IMR-90 (cell line): ENCODE measurements around the gene KDM6A. TPM values are rescaled to one million over a fixed set of nuclear protein-coding genes. Genes with fewer than 3 reads are reported as not detected.

ENCODE experiments used
- ATAC-seq: fragments of 200-7000 bp; cut with Tn5 transposase; 2 replicates; pipeline ENCODE4 v1.9.1; 2020; ENCODE audit warnings: low read depth, mild to moderate bottlenecking, moderate library complexity
- BruUV-seq: library from RNA; stranded (reverse); fragments of 400-500 nt; replicated peaks from 2 replicates; lab custom pipeline; 2021; lab: Mats Ljungman, UMichigan
- CTCF ChIA-PET: fragments of 300-600 bp; formaldehyde crosslinking; extraction: SDS; loops from one replicate; lab custom pipeline; 2021; ENCODE audit warnings: antibody characterized with exemption; lab: Yijun Ruan, JAX
- POLR2A ChIA-PET: fragments of 300-600 bp; sonication (Branson Sonifier 250); formaldehyde crosslinking; loops from one replicate; lab custom pipeline; 2022; ENCODE audit warnings: antibody characterized with exemption; ENCODE audit not compliant: unreplicated experiment; lab: Charles Lee
- DNase-seq: peaks from one replicate; pipeline ENCODE4 v3.0.0; 2013
- H2AFZ ChIP-seq: replicated peaks from 2 replicates; pipeline ENCODE3; 2013; ENCODE audit warnings: low read length, mild to moderate bottlenecking; ENCODE audit not compliant: poor library complexity
- H2AK5ac ChIP-seq: 2 replicates; pipeline ENCODE4 v1.6.1; 2013; ENCODE audit warnings: low read depth, low read length, inconsistent platforms
- H2AK9ac ChIP-seq: replicated peaks from 2 replicates; pipeline ENCODE3; 2013; ENCODE audit warnings: mild to moderate bottlenecking, low read depth, low read length, moderate library complexity; ENCODE audit not compliant: poor library complexity
- H2BK120ac ChIP-seq: 2 replicates; pipeline ENCODE4 v1.6.1; 2013; ENCODE audit warnings: low read depth, low read length, inconsistent platforms
- H2BK15ac ChIP-seq: 3 replicates; pipeline ENCODE4 v1.6.1; 2013; ENCODE audit warnings: low read depth, low read length, inconsistent platforms
- H2BK20ac ChIP-seq: 2 replicates; pipeline ENCODE4 v1.6.1; 2013; ENCODE audit warnings: low read depth, mild to moderate bottlenecking, inconsistent platforms, low read length, moderate library complexity
- H2BK5ac ChIP-seq: 2 replicates; pipeline ENCODE4 v1.6.1; 2013; ENCODE audit warnings: mild to moderate bottlenecking, low read depth, low read length, inconsistent platforms; ENCODE audit not compliant: poor library complexity, severe bottlenecking
- H3K14ac ChIP-seq: replicated peaks from 2 replicates; pipeline ENCODE4 v1.6.1; 2013; ENCODE audit warnings: low read depth, low read length, inconsistent platforms
- H3K18ac ChIP-seq: 2 replicates; pipeline ENCODE4 v1.6.1; 2013; ENCODE audit warnings: low read depth, low read length, control low read depth
- H3K23ac ChIP-seq: 2 replicates; pipeline ENCODE4 v1.6.1; 2013; ENCODE audit warnings: low read depth, low read length, inconsistent platforms
- H3K27ac ChIP-seq: 2 replicates; pipeline ENCODE4 v1.5.1; 2013; ENCODE audit warnings: mild to moderate bottlenecking, control low read depth, low read length; ENCODE audit not compliant: insufficient read depth
- H3K27me3 ChIP-seq: 2 replicates; pipeline ENCODE4 v1.6.1; 2013; ENCODE audit warnings: low read length; ENCODE audit not compliant: control insufficient read depth, insufficient read depth
- H3K36me3 ChIP-seq: 2 replicates; pipeline ENCODE4 v1.6.1; 2013; ENCODE audit warnings: low read length, mixed read lengths; ENCODE audit not compliant: control insufficient read depth, insufficient read depth
- H3K4ac ChIP-seq: 2 replicates; pipeline ENCODE4 v1.6.1; 2013; ENCODE audit warnings: low read depth, low read length, inconsistent platforms
- H3K4me1 ChIP-seq: 2 replicates; pipeline ENCODE4 v1.6.1; 2013; ENCODE audit warnings: low read length, mixed read lengths; ENCODE audit not compliant: control insufficient read depth, insufficient read depth
- H3K4me2 ChIP-seq: 2 replicates; pipeline ENCODE4 v1.6.1; 2013; ENCODE audit warnings: low read depth, mild to moderate bottlenecking, control low read depth, low read length, moderate library complexity
- H3K4me3 ChIP-seq: 2 replicates; pipeline ENCODE4 v1.5.1; 2013; ENCODE audit warnings: low read depth, mild to moderate bottlenecking, control low read depth, low read length, moderate library complexity; ENCODE audit not compliant: insufficient read depth
- H3K56ac ChIP-seq: 2 replicates; pipeline ENCODE4 v1.6.1; 2013; ENCODE audit warnings: low read length, inconsistent platforms; ENCODE audit not compliant: insufficient read depth; ENCODE audit errors: extremely low read depth
- H3K79me1 ChIP-seq, 2 experiments: 2 replicates each; pipeline ENCODE4 v1.6.1; 2013; ENCODE audit warnings: low read length in 2 of 2, inconsistent platforms in 1 of 2, low read depth in 1 of 2
- H3K9ac ChIP-seq: 2 replicates; pipeline ENCODE4 v1.6.1; 2013; ENCODE audit warnings: low read depth, low read length, control low read depth
- H3K9me1 ChIP-seq: 2 replicates; pipeline ENCODE4 v1.6.1; 2013; ENCODE audit warnings: low read length, inconsistent platforms; ENCODE audit not compliant: insufficient read depth
- H3K9me3 ChIP-seq: 2 replicates; pipeline ENCODE4 v1.6.1; 2013; ENCODE audit warnings: low read length; ENCODE audit not compliant: control insufficient read depth, insufficient read depth
- H4K20me1 ChIP-seq: 2 replicates; pipeline ENCODE4 v1.6.1; 2013; ENCODE audit warnings: low read length, inconsistent platforms; ENCODE audit not compliant: insufficient read depth
- H4K5ac ChIP-seq: 2 replicates; pipeline ENCODE4 v1.6.1; 2013; ENCODE audit warnings: mild to moderate bottlenecking, low read depth, low read length, control low read depth
- H4K8ac ChIP-seq, 2 experiments: 2 replicates each; pipeline ENCODE4 v1.6.1; 2013; ENCODE audit warnings: low read depth in 2 of 2, low read length in 2 of 2, control low read depth in 1 of 2, inconsistent platforms in 1 of 2
- H4K91ac ChIP-seq: 2 replicates; pipeline ENCODE4 v1.6.1; 2013; ENCODE audit warnings: low read depth, low read length, inconsistent platforms; ENCODE audit not compliant: insufficient read depth
- BHLHE40 ChIP-seq: fragments of 150-350 bp; IDR thresholded peaks from 2 replicates; pipeline ENCODE4 v1.6.1; 2016; ENCODE audit warnings: mild to moderate bottlenecking, low read depth, low read length
- CEBPB ChIP-seq: IDR thresholded peaks from 2 replicates; pipeline ENCODE4 v1.6.1; 2012; ENCODE audit warnings: low read depth, low read length, improper control_type of control experiment
- CHD1 ChIP-seq: IDR thresholded peaks from 2 replicates; pipeline ENCODE4 v1.6.1; 2012; ENCODE audit warnings: low read depth, low read length, improper control_type of control experiment
- ELK1 ChIP-seq: fragments of 150-350 bp; IDR thresholded peaks from 2 replicates; pipeline ENCODE4 v1.6.1; 2016; ENCODE audit warnings: low read depth, mild to moderate bottlenecking, low read length, moderate library complexity, borderline replicate concordance
- FOS ChIP-seq: fragments of 150-350 bp; IDR thresholded peaks from 2 replicates; pipeline ENCODE4 v1.6.1; 2016; ENCODE audit warnings: low read depth, low read length
- MAZ ChIP-seq: IDR thresholded peaks from 2 replicates; pipeline ENCODE4 v1.6.1; 2012; ENCODE audit warnings: low read depth, mild to moderate bottlenecking, low read length, improper control_type of control experiment, moderate library complexity, borderline replicate concordance
- MXI1 ChIP-seq: IDR thresholded peaks from 2 replicates; pipeline ENCODE4 v1.6.1; 2012; ENCODE audit warnings: low read depth, mild to moderate bottlenecking, low read length, moderate library complexity, borderline replicate concordance
- NFE2L2 ChIP-seq: fragments of 150-350 bp; IDR thresholded peaks from 2 replicates; pipeline ENCODE4 v1.6.1; 2016; ENCODE audit warnings: low read depth, mild to moderate bottlenecking, low read length
- POLR2A ChIP-seq: IDR thresholded peaks from 2 replicates; pipeline ENCODE4 v1.6.1; 2012; ENCODE audit warnings: mild to moderate bottlenecking, low read depth, low read length
- RCOR1 ChIP-seq: IDR thresholded peaks from 2 replicates; pipeline ENCODE4 v1.6.1; 2012; ENCODE audit warnings: mild to moderate bottlenecking, low read length, improper control_type of control experiment; ENCODE audit not compliant: insufficient replicate concordance
- RFX5 ChIP-seq: IDR thresholded peaks from 2 replicates; pipeline ENCODE4 v1.8.0; 2012; ENCODE audit warnings: low read depth, mild to moderate bottlenecking, low read length, moderate library complexity
- SMC3 ChIP-seq: fragments of 150-350 bp; IDR thresholded peaks from 2 replicates; pipeline ENCODE4 v1.6.1; 2016; ENCODE audit warnings: low read depth, mild to moderate bottlenecking, antibody characterized with exemption, low read length, moderate library complexity
- WGBS, 2 experiments: methylation state at CpG; one replicate each; pipeline versions ENCODE4 v1.1.5 to v1.1.7; 2013; ENCODE audit warnings: missing lambda C conversion rate in 2 of 2; ENCODE audit not compliant: insufficient read length in 1 of 2; ENCODE audit errors: extremely low coverage in 2 of 2; 5-methylcytosine and 5-hydroxymethylcytosine counted together
- dilution Hi-C: fragments of 300-500 bp; cut with HindIII; formaldehyde crosslinking; loops from one replicate; pipeline ENCODE4 v1.14.3; 2018; ENCODE audit warnings: low sequenced_read_pairs; ENCODE audit not compliant: unreplicated experiment
- in situ Hi-C: fragments of 300-500 bp; cut with MboI; formaldehyde crosslinking; loops from 3 replicates; pipeline ENCODE4 v1.14.3; 2019; ENCODE audit warnings: low sequenced_read_pairs, inconsistent platforms, mixed read lengths
- intact Hi-C: fragments of 100-400 bp; cut with micrococcal nuclease; formaldehyde crosslinking; loops from 2 replicates; pipeline ENCODE4 v1.10.0; 2022
- polyA plus RNA-seq, 3 experiments: library from polyadenylated mRNA; depleted of rRNA; stranded (reverse); fragments of >200 nt; gene quantifications; 2 replicates each; pipeline ENCODE4 v1.2.3, GENCODE V29; 2012; ENCODE audit warnings: low replicate concordance in 1 of 3
- total RNA-seq: library from RNA; depleted of rRNA; stranded (reverse); fragments of >200 nt; gene quantifications from 2 replicates; pipeline ENCODE4 v1.2.3, GENCODE V29; 2012
- TF ChIP-seq, protein P1 (sequence below): conservative IDR thresholded peaks from 2 replicates; pipeline ENCODE4 v1.5.1; 2012; ENCODE audit warnings: mild to moderate bottlenecking, low read depth, low read length, improper control_type of control experiment

KDM6A gene
- total and polyA plus RNA-seq, 2 of the 4 experiments (the other 2 are of a cell fraction), result 11.7 to 24.9 TPM

DNA sequence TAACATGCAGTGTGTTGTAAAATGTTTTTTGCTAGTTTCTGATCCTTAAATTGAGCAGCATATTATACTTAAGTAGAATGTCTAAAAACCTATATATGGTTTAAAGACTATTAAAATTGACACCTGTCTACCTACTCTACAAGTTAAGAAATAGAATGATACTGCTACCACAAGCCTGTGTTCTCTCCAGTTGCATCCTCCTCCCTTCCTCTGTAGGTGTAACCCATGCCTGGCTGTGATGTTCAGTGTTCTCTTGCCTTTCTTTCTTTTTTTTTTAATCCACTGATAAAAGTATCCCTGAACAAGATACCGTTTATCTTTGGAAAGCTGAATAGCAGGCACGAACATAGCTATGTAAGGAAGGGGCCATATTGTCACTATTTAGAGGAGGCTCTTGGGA, 99.1 kb downstream of the KDM6A start:
- H3K23ac ChIP-seq, result no peak overlapping the region
- H3K36me3 ChIP-seq, result no peaks in the 10 kb centered on the region; the same call in 1 of the 2 replicates
- H2BK120ac ChIP-seq, result no peak overlapping the region
- no peak overlapping the region for H2BK5ac ChIP-seq
- no peak overlapping the region for H3K14ac ChIP-seq
- intact Hi-C loops, result no loop called here
- H3K4me1 ChIP-seq, result peaks cover 5% of the 10 kb centered on the region
- ATAC-seq (no peak), DNase-seq (no peak)
- H3K9me3 ChIP-seq, result 0 out of 2 replicates have a peak, but pooled peaks cover 2% of the 10 kb centered on the region
- POLR2A ChIA-PET, result no interaction called here
- in situ Hi-C loops, result no loop called here
- no TSS peak for BruUV-seq
- no peak overlapping the region for H3K56ac ChIP-seq
- no peak overlapping the region for H2AFZ ChIP-seq
- no peaks in the 10 kb centered on the region for H3K9me1 ChIP-seq
- H3K79me1 ChIP-seq, result peaks cover 22 to 36% of the 10 kb centered on the region in 2 experiments
- H3K27me3 ChIP-seq, result no peaks in the 10 kb centered on the region
- no peak overlapping the region for H4K5ac ChIP-seq
- no peak overlapping the region for H4K91ac ChIP-seq
- CTCF ChIA-PET, result no interaction called here
- H4K8ac ChIP-seq, result no peak overlapping the region
- H4K20me1 ChIP-seq, result peaks cover 8% of the 10 kb centered on the region; the same call in 1 of the 2 replicates
- no peak overlapping the region for H3K4me2 ChIP-seq
- H3K4ac ChIP-seq, result no peak overlapping the region
- no peak overlapping the region for H2AK9ac ChIP-seq
- H3K27ac ChIP-seq, result no peak overlapping the region
- H2AK5ac ChIP-seq, result no peak overlapping the region
- dilution Hi-C loops, result no loop called here
- H3K18ac ChIP-seq, result no peak overlapping the region
- no peak overlapping the region for H3K4me3 ChIP-seq
- TF ChIP-seq NFE2L2 (no peak), FOS (no peak), POLR2A (no peak), MAZ (no peak), CEBPB (no peak), SMC3 (no peak), RFX5 (no peak), MXI1 (no peak), ELK1 (no peak), BHLHE40 (no peak), RCOR1 (no peak), CHD1 (no peak)
- TF ChIP-seq, protein P1, sequence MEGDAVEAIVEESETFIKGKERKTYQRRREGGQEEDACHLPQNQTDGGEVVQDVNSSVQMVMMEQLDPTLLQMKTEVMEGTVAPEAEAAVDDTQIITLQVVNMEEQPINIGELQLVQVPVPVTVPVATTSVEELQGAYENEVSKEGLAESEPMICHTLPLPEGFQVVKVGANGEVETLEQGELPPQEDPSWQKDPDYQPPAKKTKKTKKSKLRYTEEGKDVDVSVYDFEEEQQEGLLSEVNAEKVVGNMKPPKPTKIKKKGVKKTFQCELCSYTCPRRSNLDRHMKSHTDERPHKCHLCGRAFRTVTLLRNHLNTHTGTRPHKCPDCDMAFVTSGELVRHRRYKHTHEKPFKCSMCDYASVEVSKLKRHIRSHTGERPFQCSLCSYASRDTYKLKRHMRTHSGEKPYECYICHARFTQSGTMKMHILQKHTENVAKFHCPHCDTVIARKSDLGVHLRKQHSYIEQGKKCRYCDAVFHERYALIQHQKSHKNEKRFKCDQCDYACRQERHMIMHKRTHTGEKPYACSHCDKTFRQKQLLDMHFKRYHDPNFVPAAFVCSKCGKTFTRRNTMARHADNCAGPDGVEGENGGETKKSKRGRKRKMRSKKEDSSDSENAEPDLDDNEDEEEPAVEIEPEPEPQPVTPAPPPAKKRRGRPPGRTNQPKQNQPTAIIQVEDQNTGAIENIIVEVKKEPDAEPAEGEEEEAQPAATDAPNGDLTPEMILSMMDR, result no peak
- no peak overlapping the region for H3K9ac ChIP-seq
- WGBS, 2 experiments, result no CpG with 5 or more reads among the region's 2 CpGs
- no peak overlapping the region for H2BK15ac ChIP-seq
- H2BK20ac ChIP-seq, result no peak overlapping the region
